ENCODE results near the gene OGA.
"Not testable (repeated sequence)": the region's sequence is repeated elsewhere in the genome, so short reads cannot be mapped to it uniquely, and the experiment has no call there.

OGA gene

GRCh38 chr10:101797403-101798059, 20.7 kb downstream of the OGA start:
- no peak for DNase-seq

- no peak for DNase-seq
Observed at GRCh38 chr10:101793526-101793925, 24.7 kb downstream of the OGA start.

GRCh38 chr10:101789686-101790085, 28.6 kb downstream of the OGA start:
- DNase-seq, result no peak

GRCh38 chr10:101789231-101789630, 29.0 kb downstream of the OGA start:
- not testable (repeated sequence) for DNase-seq

- no peak for DNase-seq
Observed at GRCh38 chr10:101785801-101786200, 32.4 kb downstream of the OGA start.

- no peak for DNase-seq
Observed at GRCh38 chr10:101784558-101784957, 33.7 kb downstream of the OGA start.

- no peak for DNase-seq
Observed at GRCh38 chr10:101783736-101784118, 34.5 kb downstream of the OGA start.

- peak; percentile 64 for DNase-seq
Observed at GRCh38 chr10:101782811-101783735, 35.2 kb downstream of the OGA start, which contains the start of gene NPM3. Gene NPM3, minus strand, starts transcription at chr10:101783446. Its CDS starts 56 bp downstream, at chr10:101783390.

GRCh38 chr10:101781984-101782810, 36.0 kb downstream of the OGA start:
- no peak for DNase-seq

GRCh38 chr10:101781655-101781983, 36.6 kb downstream of the OGA start:
- DNase-seq, result no peak

- peak; percentile 31 for DNase-seq
Observed at GRCh38 chr10:101780818-101781654, 37.2 kb downstream of the OGA start.

- no peak for DNase-seq
Observed at GRCh38 chr10:101780187-101780817, 37.9 kb downstream of the OGA start.

GRCh38 chr10:101779544-101780186, 38.6 kb downstream of the OGA start:
- no peak for DNase-seq

GRCh38 chr10:101778781-101779543, 39.3 kb downstream of the OGA start:
- DNase-seq, result no peak

- no peak for DNase-seq
Observed at GRCh38 chr10:101778151-101778780, 40.0 kb downstream of the OGA start.

GRCh38 chr10:101777619-101778145, 40.6 kb downstream of the OGA start:
- DNase-seq, result no peak

GRCh38 chr10:101776161-101776817, 42.0 kb downstream of the OGA start:
- DNase-seq, result no peak

GRCh38 chr10:101775273-101776160, 42.7 kb downstream of the OGA start, which contains the start of gene FGF8:
Gene FGF8, minus strand, starts transcription at chr10:101776114. Its CDS starts 214 bp downstream, at chr10:101775900.
- DNase-seq, result no peak

All from NCI-H226 (cell line).